COR-L47 (cell line): Measurements from ENCODE around the gene KAZN.
A peak's percentile ranks its signal among the peaks of the same experiment; 100 is the strongest.

Experiments
- DNase-seq: peaks from one replicate; lab custom pipeline; 2025; lab: John Stamatoyannopoulos, UW

The KAZN gene

GRCh38 chr1:15011160-15011559, 412.7 kb downstream of the KAZN start:
- DNase-seq: no peak

GRCh38 chr1:15011661-15012060, 413.2 kb downstream of the KAZN start:
- DNase-seq: no peak

- no peak for DNase-seq
Measured at GRCh38 chr1:15012822-15013221, 414.3 kb downstream of the KAZN start.

- no peak for DNase-seq
Measured at GRCh38 chr1:15013767-15014166, 415.3 kb downstream of the KAZN start.

GRCh38 chr1:15014516-15014915, 416.0 kb downstream of the KAZN start:
- no peak for DNase-seq

GRCh38 chr1:15016001-15016400, 417.5 kb downstream of the KAZN start:
- no peak for DNase-seq

- DNase-seq: no peak
Measured at GRCh38 chr1:15016526-15016925, 418.0 kb downstream of the KAZN start.

GRCh38 chr1:15017120-15017519, 418.6 kb downstream of the KAZN start:
- no peak for DNase-seq

GRCh38 chr1:15018767-15019166, 420.3 kb downstream of the KAZN start:
- DNase-seq: no peak

GRCh38 chr1:15020943-15021745, 422.7 kb downstream of the KAZN start:
- DNase-seq: no peak

- no peak for DNase-seq
Measured at GRCh38 chr1:15022048-15022447, 423.6 kb downstream of the KAZN start.

- DNase-seq: no peak
Measured at GRCh38 chr1:15023205-15023604, 424.7 kb downstream of the KAZN start.

- DNase-seq: no peak
Measured at GRCh38 chr1:15023976-15024375, 425.5 kb downstream of the KAZN start.

GRCh38 chr1:15026117-15026489, 427.6 kb downstream of the KAZN start:
- DNase-seq: no peak

GRCh38 chr1:15027515-15027986, 429.1 kb downstream of the KAZN start:
- DNase-seq: peak; percentile 35

GRCh38 chr1:15028102-15028501, 429.6 kb downstream of the KAZN start:
- DNase-seq: no peak

GRCh38 chr1:15028616-15029015, 430.1 kb downstream of the KAZN start:
- DNase-seq: no peak

GRCh38 chr1:15029036-15029435, 430.6 kb downstream of the KAZN start:
- DNase-seq: no peak

GRCh38 chr1:15029786-15030185, 431.3 kb downstream of the KAZN start:
- no peak for DNase-seq

GRCh38 chr1:15031251-15031933, 432.9 kb downstream of the KAZN start:
- DNase-seq: no peak

GRCh38 chr1:15033264-15033663, 434.8 kb downstream of the KAZN start:
- DNase-seq: no peak

- no peak for DNase-seq
Measured at GRCh38 chr1:15034656-15035055, 436.2 kb downstream of the KAZN start.

GRCh38 chr1:15035236-15035635, 436.8 kb downstream of the KAZN start:
- no peak for DNase-seq

- DNase-seq: no peak
Measured at GRCh38 chr1:15036101-15036500, 437.6 kb downstream of the KAZN start.
